Measurements from ENCODE around the gene SIDT1.
A peak's percentile ranks its signal among the peaks of the same experiment; 100 is the strongest.
"Not testable (repeated sequence)": the region's sequence is repeated elsewhere in the genome, so short reads cannot be mapped to it uniquely, and the experiment has no call there.

SIDT1 gene

DNA sequence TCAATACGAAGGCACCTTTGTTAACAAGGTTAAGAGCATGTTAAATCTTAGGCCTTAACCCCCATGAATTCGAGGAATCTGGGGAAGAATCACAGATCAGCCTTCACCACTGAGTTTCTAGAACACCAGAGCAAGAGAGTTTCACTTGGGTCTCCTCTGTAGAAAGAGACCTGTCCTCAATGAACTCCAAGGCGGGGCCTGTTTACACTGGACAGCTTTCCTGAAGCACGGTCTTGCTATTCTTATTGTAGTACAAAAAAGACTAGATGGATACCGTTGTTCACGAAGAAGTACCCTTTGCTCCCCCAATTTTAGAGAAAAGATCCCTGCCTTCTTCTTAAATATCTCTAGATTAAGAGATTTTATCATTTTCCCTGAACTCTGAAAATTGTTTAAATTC is 99.2 kb downstream of the SIDT1 start:
- no peak for DNase-seq

DNA sequence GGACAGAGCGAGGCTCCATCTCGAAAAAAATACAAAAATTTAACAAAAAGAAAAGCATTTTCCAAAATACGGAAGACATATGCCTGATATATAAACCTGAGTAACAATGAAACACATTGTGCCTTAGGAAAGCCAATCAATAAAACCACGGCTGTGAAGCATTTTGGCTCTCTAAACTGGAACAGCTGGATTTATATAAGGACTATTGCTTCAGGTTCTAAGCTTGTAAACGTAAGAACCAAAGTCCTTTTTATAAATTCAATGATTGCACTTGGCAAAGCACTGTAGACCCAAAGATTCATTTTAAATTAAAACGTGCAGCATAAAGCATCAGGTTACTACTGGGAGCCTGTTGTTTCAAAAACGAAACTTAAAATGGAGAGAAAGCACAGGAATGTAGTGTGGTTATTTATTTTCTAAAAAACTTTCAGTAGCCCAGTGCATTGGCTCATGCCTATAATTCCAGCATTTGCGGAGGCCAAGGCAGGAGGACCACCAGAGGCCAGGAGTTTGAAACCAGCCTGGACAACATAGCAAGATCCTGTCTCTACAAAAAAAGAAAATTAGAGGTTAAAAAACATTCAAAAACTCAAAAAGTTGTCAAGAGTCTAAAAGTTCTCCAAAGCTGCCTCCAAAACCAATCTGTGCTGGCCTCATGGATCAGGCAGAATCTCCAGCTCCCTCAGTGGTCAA is 102.6 kb downstream of the SIDT1 start:
- no peak for DNase-seq

DNA sequence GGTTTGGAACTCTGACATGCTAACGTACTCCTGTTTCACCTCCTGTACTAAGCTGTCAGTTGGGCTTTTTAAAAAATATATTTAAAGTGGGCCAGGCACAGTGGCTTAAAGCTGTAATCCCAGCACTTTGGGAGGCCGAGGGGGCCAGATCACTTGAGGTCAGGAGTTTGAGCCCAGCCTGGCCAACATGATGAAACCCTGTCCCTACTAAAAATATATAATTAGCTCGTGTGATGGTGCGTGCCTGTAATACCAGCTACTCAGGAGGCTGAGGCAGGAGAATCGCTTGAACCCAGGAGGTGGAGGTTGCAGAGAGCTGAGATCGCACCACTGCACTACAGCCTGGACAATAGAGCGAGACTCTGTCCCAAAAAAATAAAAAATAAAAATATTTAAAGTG is 103.7 kb downstream of the SIDT1 start:
- DNase-seq, result not testable (repeated sequence)

DNA sequence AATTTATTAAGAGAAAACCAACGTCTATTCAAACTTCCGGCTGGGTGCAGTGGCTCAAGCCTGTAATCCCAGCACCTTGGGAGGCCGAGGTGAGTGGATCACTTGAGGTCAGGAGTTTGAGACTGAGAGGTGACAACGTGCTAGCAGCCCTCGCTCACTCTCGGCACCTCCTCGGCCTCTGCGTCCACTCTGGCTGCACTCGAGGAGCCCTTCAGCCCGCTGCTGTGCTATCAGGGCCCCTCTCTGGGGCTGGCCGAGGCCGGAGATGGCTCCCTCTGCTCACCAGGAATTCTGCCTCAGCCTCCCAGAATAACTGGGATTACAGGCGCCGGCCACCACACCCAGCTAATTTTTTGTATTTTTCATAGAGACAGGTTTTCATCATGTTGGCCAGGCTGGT is 105.4 kb downstream of the SIDT1 start:
- DNase-seq, result no peak

DNA sequence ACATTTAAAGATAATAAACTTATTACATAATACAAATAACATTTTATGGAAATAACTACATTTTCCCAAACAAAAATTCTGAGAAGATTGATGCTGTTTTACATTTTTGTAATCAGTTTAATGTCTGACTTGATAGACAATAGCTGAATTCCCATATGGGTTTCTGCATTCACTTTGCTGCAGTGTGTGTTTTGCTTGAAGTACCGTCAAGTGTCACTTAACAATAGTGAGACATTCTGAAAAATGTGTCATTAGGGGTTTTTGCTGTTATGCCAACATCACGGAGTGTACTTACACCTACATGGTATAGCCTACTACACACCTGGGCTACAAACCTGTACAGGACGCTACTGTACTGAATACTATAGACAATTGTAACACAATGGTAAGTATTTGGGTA is 106.6 kb downstream of the SIDT1 start:
- no peak for DNase-seq

DNA sequence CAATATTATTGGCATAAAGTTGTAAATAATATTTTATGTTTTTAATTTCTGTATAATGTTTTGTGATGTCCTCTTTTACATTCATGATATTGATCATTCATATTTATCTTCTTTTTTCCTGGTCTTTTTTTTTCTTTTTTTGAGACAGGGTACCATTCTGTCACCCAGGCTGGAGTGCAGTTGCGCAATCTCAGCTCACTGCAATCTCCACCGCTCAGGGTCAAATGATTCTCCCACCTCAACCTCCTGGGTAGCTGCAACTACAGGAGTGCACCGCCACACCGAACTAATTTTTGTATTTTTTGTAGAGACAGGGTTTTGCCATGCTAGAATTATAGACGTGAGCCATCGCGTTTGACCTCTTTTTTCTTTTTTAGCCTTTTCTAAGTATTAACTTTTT is 111.2 kb downstream of the SIDT1 start:
- DNase-seq, result no peak

DNA sequence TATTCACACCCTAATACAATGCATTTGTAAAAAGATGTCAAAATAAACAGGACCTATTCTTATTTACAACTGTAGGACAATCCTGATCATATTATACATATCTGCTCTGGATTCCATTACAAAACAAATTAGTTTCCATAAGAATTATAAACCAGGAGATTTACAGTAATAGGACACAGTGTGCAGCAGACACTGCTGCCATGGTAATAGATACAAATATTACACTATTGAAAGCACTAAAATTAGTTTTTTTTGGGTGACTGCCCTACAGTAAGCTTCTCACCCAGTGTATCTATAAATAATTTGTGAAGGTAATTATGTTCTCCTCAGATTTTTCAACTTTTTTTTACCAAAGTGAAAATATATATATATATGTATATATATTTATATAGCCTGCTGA is 116.2 kb downstream of the SIDT1 start:
- DNase-seq, result no peak

DNA sequence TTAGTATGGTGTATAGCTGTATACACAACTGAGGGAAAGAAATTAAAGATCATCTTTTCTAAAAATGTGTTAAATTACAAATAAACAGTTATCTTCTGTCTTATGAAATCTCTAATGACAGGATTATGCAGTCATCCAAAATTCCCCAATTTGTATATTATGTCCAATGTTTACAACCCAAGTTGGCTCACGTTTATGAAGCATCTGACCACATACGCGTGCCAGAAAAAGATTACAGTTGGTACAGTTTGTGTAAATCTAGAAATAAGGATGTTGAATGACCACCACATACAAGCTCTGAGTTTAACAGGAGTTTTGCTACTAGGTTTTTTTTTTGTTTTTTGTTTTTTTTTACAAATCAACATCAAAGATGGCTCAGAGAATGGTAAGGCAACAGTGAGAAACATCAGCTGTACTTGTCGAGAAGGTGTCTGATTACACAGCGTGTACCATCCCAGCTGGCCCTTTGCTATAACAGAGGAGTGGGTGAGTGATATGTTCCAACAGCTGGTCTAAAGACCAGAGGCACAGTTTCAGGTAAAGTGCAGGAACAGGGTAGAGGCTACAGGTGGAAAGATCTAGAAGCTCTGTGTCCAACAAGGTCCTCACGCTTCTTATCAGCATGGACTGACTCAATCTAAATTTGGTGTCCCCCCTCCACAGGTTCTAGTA is 117.0 kb downstream of the SIDT1 start:
- DNase-seq, result no peak

DNA sequence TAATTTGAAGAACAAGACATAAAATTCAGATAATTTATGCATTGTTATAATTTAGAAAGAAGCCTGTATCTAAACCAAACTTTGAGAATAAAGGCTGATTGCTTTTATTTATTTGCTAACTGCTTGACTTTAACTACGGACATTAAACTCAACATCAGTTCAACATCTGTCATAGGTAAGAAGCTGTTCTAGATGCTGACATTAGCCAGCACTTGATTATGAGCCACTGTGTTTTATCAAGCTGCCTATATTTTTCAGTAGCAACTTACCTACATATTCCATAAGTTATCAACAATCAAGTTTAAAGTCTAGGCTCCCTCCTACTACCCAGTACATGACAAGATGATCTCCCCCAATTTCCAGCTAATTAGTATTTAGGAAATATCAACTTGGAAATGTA is 122.0 kb downstream of the SIDT1 start:
- DNase-seq, result no peak

DNA sequence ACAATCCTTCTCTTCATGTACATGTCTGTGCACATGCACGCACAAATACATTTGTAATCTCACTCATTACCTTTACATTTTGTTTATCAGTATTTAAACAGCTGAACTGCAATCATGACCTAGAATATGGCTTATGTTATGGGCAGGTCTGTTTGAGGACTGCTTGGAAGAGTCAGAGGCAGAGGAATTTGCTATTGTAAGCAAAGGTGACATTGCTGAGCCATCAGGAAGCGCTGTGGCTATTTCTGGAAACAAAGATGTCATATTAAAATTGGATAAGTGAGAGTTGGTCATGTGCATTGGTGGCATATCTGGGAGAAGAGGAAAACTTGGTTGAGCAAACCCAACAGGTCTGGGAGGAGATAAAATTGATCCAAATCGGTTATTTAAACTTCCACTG is 122.5 kb downstream of the SIDT1 start:
- DNase-seq, result no peak

DNA sequence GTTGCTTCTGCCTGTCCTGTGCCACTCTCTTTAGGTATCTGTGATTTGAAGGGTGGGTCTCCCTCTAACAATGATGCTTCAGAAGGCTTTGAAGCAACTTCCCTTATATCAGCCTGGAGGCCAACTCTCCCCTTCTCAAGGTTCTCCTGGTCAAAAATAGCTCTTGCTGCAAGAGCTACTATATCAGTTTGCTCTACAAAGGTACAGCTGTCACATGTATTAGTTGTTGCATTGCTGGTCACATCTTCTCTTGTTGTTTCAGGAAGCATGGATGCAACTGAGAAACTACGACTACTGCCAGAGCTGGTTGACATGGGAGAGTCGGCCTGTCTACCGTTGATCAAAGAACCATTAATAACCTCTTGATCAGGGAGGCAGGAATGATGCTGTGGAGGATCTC is 125.8 kb downstream of the SIDT1 start:
- DNase-seq, result no peak

DNA sequence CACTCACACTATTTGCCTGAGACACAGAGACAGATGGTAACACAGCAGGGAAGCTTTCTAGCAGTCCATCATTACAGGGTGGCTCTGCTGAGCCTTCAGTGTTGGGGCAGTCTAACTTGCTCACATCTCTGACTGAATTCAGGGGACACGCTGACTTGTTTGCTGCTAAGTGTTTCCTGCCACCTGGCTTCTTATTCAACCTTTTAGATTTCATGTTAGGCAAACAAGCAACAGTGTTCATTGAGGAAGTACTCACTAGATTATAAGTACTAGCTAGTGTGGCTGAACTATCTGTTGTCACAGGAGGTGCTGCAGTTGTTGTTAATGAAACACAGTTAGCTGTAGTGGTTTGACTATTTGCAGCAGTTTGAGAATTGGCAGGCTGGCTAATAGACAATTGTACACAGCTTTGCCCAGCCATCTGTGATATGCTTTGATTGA is 126.8 kb downstream of the SIDT1 start:
- no peak for DNase-seq

DNA sequence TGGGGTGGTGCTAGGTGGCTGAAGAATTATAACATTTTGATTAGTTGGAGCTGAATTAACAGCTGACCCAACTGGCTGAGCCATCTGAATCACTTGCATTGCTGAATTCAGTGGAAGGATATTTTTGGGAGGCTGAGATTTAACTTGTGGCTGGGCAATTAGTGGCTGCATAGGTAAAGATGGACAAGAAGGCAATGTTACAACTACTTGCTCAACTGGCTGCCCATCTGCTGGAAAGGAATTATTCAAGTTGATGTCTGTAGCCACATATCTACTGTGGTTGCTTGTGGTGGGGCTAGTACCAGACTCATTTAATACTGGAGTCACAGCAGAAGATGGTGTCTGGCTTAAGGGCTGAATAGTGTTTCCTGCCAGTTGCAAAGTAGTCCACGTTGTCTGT is 127.6 kb downstream of the SIDT1 start:
- no peak for DNase-seq

DNA sequence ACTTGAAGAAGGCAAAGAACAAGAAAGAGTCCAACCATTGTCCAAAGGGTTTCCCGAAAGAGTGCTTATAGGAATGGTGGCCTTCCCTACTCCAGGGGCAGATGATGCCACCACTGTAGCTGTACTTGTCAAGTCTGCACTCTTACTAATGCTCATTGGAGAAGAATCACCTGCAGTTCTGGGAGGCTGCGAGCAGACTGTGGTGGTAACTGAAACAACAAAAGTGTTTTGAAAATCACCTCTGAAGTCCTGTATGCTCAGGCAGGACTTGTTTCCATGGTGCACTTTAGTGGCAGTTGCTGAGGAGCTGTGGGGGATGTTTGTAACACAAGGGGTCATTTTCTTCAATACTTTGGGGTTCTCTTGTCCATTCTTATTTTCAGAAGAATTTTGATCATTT is 128.1 kb downstream of the SIDT1 start:
- DNase-seq, result no peak

DNA sequence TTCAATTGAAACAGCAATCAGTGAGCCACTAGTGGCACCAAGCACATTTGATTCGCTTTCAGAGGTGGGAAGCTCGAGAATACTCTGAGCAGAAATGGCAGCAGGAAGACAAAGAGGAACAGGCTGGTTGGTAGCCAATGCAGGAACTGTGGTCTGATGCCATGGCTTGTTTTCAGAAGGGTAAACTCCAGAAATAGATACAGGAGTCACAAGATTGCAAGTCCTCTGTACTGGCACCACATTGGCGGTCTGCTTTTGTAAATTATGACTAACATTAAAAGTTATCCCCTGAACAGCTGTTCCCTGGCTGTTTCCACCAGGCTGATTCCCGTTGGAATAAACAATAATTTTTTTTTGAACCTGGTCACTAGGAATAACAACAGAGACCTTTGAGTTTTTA is 128.5 kb downstream of the SIDT1 start:
- peak in 1 of 56 donors; percentile 0 for DNase-seq

DNA sequence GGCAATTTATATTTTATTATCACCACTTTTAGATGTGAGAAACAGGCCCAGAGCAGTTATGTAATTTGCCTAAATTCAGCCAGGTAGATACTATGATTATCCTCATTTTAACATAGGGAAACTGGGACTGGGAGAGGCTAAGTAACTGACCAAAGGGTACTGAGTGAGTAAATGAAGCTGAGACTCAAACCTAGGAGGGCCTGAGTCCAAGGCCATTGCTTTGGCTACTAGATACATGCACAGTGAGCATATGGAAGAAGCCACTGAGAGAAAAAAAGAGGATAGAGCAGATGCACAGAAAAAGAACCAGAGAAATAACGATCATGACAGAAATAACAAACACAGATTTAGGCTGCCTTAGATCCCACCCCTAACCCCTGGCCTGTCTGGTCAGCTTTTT is 130.5 kb downstream of the SIDT1 start:
- no peak for DNase-seq

DNA sequence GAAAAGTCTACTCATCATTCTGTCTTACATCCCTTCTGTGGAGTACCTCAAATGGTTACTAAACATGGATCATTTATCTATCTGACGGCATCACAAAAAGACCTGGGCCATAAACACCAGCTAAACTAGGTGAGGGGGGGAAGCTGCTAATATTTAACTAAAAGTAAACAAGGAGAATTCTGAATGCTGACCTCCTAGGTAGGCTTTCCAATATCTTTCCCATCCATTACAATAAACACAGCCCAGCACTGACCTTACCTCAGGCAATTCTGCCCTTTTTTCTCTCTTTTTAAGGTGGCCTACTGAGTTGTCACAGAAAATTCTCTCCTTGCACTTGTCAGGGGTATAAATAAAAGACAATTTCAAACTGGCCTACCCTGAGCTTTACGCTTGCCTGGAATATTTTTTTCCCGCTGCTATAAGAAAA is 131.0 kb downstream of the SIDT1 start:
- DNase-seq, result no peak

DNA sequence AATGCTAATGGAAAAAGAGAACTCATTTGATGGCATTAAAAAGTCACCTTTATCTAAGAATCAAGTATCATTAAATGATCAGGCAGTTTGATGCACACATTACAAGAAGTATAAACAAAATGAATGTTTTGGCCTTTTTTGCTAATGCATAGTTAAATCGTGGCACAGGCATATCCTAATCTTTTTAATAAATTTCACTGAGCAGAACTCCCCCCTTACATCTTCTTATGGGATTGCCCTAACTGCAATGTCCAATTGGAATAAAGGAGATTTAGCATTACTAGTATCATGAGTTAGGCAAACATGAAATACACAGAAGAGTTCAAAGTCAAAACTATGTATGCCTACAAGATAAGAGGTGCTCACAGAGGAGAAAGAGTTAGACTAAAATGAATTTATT is 131.4 kb downstream of the SIDT1 start:
- no peak for DNase-seq

DNA sequence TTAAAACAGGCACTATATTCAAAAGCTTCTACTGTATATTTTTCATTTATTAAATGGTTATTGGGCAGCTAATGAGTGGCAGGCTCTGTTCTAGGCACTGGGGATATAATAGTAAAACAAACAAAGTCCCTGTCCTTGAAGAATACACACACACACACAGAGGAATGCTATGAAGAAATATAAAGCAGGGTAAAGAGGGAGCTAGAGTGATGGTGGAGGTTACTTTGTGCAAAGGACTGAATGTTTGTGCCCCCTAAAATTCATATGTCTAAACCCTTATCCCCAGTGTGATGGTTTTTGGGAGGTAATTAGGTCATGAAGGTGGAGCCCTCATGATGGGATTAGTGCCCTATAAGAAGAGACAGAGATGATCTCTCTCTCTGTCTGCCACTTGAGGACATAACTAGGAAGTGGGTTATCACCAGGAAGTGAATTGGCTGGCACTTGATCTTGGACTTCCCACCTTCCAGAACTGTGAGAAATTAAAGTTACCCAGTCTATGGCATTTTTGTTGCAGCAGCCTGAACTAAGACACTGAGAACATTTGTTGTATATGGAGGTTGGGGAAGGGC is 132.3 kb downstream of the SIDT1 start:
- no peak for DNase-seq

DNA sequence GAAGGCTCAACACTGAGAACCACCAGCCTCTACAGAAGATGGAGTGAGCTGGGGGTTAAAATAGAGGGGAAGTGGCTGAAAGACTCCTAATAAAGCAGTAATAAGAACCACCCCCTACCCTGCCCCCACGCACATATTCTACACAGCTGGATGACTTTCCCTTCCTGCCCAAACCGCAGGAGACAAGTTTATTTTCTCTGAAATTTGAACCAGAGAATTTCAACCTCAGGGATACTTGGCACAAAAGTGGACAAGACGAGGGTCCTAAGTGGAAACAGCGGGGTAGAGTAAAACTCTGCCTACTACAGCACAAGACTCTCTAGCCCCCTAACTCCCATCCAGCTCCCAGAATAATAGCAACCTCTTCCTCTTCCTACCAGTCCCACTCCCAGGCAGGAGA is 135.7 kb downstream of the SIDT1 start:
- no peak for DNase-seq

DNA sequence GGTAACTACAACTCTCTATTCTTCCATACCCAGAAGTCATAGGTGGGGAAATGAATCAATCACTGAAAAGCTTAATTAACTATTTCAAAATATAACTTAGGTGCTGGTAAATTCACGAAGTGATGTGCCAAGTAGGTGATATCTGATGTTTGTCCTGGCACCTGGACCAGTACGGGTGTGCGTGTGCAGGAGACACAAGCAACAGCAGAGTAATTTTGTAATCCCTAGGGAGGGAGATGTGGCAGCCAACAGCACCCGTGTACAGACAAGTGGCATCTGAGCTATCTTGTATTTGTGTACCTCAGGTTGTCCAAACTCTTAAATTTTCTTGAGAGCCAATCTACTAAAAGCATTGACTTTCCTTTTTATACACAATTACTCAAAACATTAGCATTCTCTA is 141.2 kb downstream of the SIDT1 start:
- DNase-seq, result no peak

DNA sequence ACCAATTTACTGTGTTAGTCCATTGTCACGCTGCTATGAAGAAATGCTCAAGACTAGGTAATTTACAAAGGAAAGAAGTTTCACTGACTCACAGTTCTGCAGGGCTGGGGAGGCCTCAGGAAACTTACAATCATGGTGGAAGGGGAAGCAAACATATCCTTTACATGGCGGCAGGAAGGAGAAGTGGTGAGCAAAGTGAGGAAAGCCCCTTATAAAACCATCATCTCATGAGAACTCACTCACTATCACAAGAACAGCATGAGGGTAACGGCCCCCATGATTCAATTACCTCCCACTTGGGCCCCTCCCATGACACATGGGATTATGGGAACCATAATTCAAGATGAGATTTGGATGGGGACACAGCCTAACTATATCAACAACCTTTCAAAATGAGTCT is 143.9 kb downstream of the SIDT1 start:
- DNase-seq, result no peak

DNA sequence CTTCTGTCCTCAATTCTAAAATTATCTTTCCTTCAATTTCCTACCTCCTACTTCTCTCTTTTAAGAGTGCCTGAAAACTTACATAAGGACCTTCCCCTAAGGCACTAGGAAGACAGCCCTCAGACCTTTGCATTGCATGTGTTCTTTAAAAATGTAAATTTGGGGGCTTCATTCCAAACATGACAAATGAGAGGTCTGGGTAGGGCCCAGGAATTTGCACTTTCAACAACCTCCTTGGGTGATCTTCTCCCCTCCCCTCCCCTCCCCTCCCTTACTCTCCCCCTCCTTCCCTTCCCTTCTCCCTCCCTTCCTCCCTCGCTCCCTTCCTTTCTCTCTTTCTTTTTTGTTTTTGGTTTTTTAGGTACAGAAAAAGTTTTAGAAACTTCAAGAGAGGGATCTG is 145.4 kb downstream of the SIDT1 start:
- DNase-seq, result no peak
